B cell (primary cell): Measurements from ENCODE around the gene CR2. TPM values are rescaled to one million over a fixed set of nuclear protein-coding genes. Genes with fewer than 3 reads are reported as not detected.

Experiments
- ATAC-seq: fragments of 200-7000 bp; cut with Tn5 transposase; one replicate; pipeline ENCODE4 v1.10.0; 2021; ENCODE audit warnings: low read depth, mild to moderate bottlenecking, moderate number of reproducible peaks, moderate library complexity
- CTCF ChIA-PET: fragments of 350-600 bp; sonication (Branson Sonifier 250); formaldehyde crosslinking; loops from one replicate; lab custom pipeline; 2021; ENCODE audit warnings: antibody characterized with exemption, inconsistent platforms; lab: Charles Lee
- POLR2A ChIA-PET: fragments of 350-600 bp; sonication (Branson Sonifier 250); formaldehyde crosslinking; loops from one replicate; lab custom pipeline; 2021; ENCODE audit warnings: antibody characterized with exemption; lab: Charles Lee
- DNase-seq: peaks from one replicate; pipeline ENCODE4 v3.0.0; 2013
- H2AFZ ChIP-seq: 2 replicates; pipeline ENCODE4 v1.6.1; 2012; ENCODE audit warnings: mild to moderate bottlenecking, low read depth, low read length; ENCODE audit not compliant: insufficient read depth, poor library complexity, severe bottlenecking
- H3K27ac ChIP-seq, 2 donors: 1 replicate in 1 of 2; 2 replicates in 1 of 2; pipeline ENCODE4 v1.5.1; 2012 to 2013; ENCODE audit warnings: low read length in 2 of 2, mild to moderate bottlenecking in 2 of 2, moderate library complexity in 1 of 2
- H3K27me3 ChIP-seq, 4 experiments: fragments of 200-600 bp in 1 of 4; sonication (generic) in 1 of 4; replicated peaks in 1 of 4; 1 replicate in 2 of 4; 2 replicates in 2 of 4; pipeline versions ENCODE4 v1.6.1 to v1.7.0; 2013 to 2016; ENCODE audit warnings: low read length in 3 of 4, mild to moderate bottlenecking in 2 of 4, mixed read lengths in 1 of 4, moderate library complexity in 1 of 4; ENCODE audit not compliant: insufficient read depth in 4 of 4, control insufficient read depth in 3 of 4; ENCODE audit errors: control extremely low read depth in 1 of 4
- H3K36me3 ChIP-seq, 2 experiments: replicated peaks in 1 of 2; 1 replicate in 1 of 2; 2 replicates in 1 of 2; pipeline versions ENCODE4 v1.6.1 to v1.7.1; 2013; ENCODE audit warnings: low read length in 1 of 2; ENCODE audit not compliant: insufficient read depth in 2 of 2, control insufficient read depth in 1 of 2; ENCODE audit errors: control extremely low read depth in 1 of 2, extremely low read depth in 1 of 2
- H3K4me1 ChIP-seq, 2 donors: fragments of 200-600 bp in 1 of 2; sonication (generic) in 1 of 2; 1 replicate in 1 of 2; 2 replicates in 1 of 2; pipeline versions ENCODE4 v1.5.1 to v1.6.1; 2013 to 2017; ENCODE audit warnings: low read length in 2 of 2; ENCODE audit not compliant: control insufficient read depth in 2 of 2, insufficient read depth in 2 of 2
- H3K4me2 ChIP-seq: replicated peaks from 2 replicates; pipeline ENCODE3; 2012; ENCODE audit warnings: mild to moderate bottlenecking, low read depth, low read length; ENCODE audit not compliant: poor library complexity, severe bottlenecking
- H3K4me3 ChIP-seq, 5 experiments: fragments of 200-600 bp in 1 of 5; sonication (generic) in 1 of 5; 1 replicate in 3 of 5; 2 replicates in 2 of 5; pipeline versions ENCODE4 v1.5.1 to v1.7.0; 2011 to 2016; ENCODE audit warnings: low read length in 4 of 5, mild to moderate bottlenecking in 4 of 5, low read depth in 2 of 5, control low read depth in 1 of 5, moderate library complexity in 1 of 5; ENCODE audit not compliant: insufficient read depth in 1 of 5; ENCODE audit errors: control extremely low read depth in 1 of 5, extremely low read depth in 1 of 5
- H3K79me2 ChIP-seq: fragments of 200-600 bp; sonication (generic); one replicate; pipeline ENCODE4 v1.6.0; 2016; ENCODE audit warnings: low read length; ENCODE audit not compliant: control insufficient read depth, insufficient read depth
- H3K9ac ChIP-seq: fragments of 200-600 bp; sonication (generic); 2 replicates; pipeline ENCODE4 v1.6.1; 2017; ENCODE audit warnings: mild to moderate bottlenecking, low read length, moderate library complexity
- H3K9me3 ChIP-seq, 3 donors: one replicate each; pipeline versions ENCODE4 v1.6.1 to v1.7.1; 2013; ENCODE audit warnings: low read length in 2 of 3; ENCODE audit not compliant: control insufficient read depth in 2 of 3, insufficient read depth in 1 of 3; ENCODE audit errors: control extremely low read depth in 1 of 3
- H4K20me1 ChIP-seq: 2 replicates; pipeline ENCODE4 v1.6.0; 2012; ENCODE audit warnings: mild to moderate bottlenecking, low read length; ENCODE audit not compliant: insufficient read depth, control insufficient read depth, poor library complexity, severe bottlenecking
- H3K27ac Mint-ChIP-seq: one replicate; pipeline ENCODE4 v1.8.0; 2021; ENCODE audit warnings: mixed read lengths
- H3K27me3 Mint-ChIP-seq: one replicate; pipeline ENCODE4 v1.8.0; 2021; ENCODE audit warnings: mixed read lengths
- H3K4me1 Mint-ChIP-seq: one replicate; pipeline ENCODE4 v1.8.0; 2021; ENCODE audit warnings: mixed read lengths
- H3K4me3 Mint-ChIP-seq: one replicate; pipeline ENCODE4 v1.8.0; 2021; ENCODE audit warnings: mixed read lengths
- H3K9me3 Mint-ChIP-seq: one replicate; pipeline ENCODE4 v1.8.0; 2022; ENCODE audit warnings: mixed read lengths; ENCODE audit not compliant: insufficient read depth
- EZH2 ChIP-seq: IDR thresholded peaks from 2 replicates; pipeline ENCODE4 v1.6.1; 2012; ENCODE audit warnings: borderline replicate concordance, low read depth, mild to moderate bottlenecking, moderate library complexity, low read length; ENCODE audit not compliant: insufficient read depth, poor library complexity, severe bottlenecking
- WGBS: methylation state at CpG from one replicate; pipeline ENCODE4 v1.1.5; 2013; ENCODE audit warnings: missing lambda C conversion rate; ENCODE audit not compliant: insufficient coverage; 5-methylcytosine and 5-hydroxymethylcytosine counted together
- intact Hi-C: fragments of 100-400 bp; cut with micrococcal nuclease; formaldehyde crosslinking; loops from one replicate; pipeline ENCODE4 v1.10.0; 2022
- polyA plus RNA-seq: library from polyadenylated mRNA; depleted of rRNA; stranded (reverse); fragments of >200 nt; gene quantifications from 2 replicates; pipeline ENCODE4 v1.2.3, GENCODE V29; 2012
- total RNA-seq, 2 donors: library from RNA; stranded (reverse); fragments of 120-200 nt in 1 of 2; gene quantifications; 1 replicate in 1 of 2; 2 replicates in 1 of 2; pipeline versions ENCODE4 v1.2.3 to v1.2.4, GENCODE V29; 2013 to 2022
- TF ChIP-seq, protein P1 (sequence below): fragments of 200-600 bp; IDR thresholded peaks from one replicate; pipeline ENCODE4 v1.8.0; 2022; ENCODE audit warnings: antibody characterized with exemption, mild to moderate bottlenecking

CR2 gene
- total and polyA plus RNA-seq, 2 donors (not counting 1 experiment from before 2014, with no cell fraction given), result 26.0 to 30.5 TPM

DNA sequence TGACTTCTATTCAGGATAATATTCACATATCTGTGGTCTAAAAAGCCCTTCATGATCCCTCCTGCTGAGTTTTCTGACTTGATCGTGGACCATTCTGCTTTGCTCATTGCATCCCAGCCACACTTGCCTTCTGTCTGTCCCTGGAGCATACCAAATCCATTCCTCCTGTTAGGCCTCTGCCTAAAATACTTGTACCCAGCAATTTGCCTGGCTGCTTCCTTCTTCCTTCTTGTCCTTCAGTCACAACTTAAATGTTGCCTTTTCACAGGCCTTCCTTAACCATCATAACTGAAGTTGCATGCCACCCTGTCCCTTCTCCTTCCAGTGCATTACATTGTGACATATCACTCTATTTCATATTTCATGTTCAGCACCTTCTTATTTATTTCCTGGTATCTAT, 4.3 kb downstream of the CR2 start:
- Histone ChIP-seq H3K27ac (peak overlapping the region; percentile 27 to 82), H3K27me3 (no peaks in the 10 kb centered on the region), H3K4me2 (peak overlapping the region; percentile 89), H3K79me2 (peaks cover 92% of the 10 kb centered on the region), H4K20me1 (no peaks in the 10 kb centered on the region), H3K4me1 (peaks cover 68 to 84% of the 10 kb centered on the region in 2 donors), H3K9ac (no peak overlapping the region), H3K9me3 (no peaks in the 10 kb centered on the region), H3K4me3 (no peak overlapping the region), H3K36me3 (peaks cover 0 to 6% of the 10 kb centered on the region in 2 experiments), H2AFZ (peak overlapping the region; percentile 25)
- ChIA-PET POLR2A (no interaction called here), CTCF (no interaction called here)
- intact Hi-C loops, result no loop called here
- 85% methylated on average over 1 of the region's 1 CpG for WGBS
- Mint-ChIP-seq H3K9me3 (no peaks in the 10 kb centered on the region), H3K4me3 (no peak overlapping the region), H3K27me3 (no peaks in the 10 kb centered on the region), H3K27ac (no peak overlapping the region), H3K4me1 (peaks cover 54% of the 10 kb centered on the region)
- no peak for ATAC-seq
- DNase-seq, result no peak
- TF ChIP-seq EZH2, result no peak
- TF ChIP-seq, protein P1, sequence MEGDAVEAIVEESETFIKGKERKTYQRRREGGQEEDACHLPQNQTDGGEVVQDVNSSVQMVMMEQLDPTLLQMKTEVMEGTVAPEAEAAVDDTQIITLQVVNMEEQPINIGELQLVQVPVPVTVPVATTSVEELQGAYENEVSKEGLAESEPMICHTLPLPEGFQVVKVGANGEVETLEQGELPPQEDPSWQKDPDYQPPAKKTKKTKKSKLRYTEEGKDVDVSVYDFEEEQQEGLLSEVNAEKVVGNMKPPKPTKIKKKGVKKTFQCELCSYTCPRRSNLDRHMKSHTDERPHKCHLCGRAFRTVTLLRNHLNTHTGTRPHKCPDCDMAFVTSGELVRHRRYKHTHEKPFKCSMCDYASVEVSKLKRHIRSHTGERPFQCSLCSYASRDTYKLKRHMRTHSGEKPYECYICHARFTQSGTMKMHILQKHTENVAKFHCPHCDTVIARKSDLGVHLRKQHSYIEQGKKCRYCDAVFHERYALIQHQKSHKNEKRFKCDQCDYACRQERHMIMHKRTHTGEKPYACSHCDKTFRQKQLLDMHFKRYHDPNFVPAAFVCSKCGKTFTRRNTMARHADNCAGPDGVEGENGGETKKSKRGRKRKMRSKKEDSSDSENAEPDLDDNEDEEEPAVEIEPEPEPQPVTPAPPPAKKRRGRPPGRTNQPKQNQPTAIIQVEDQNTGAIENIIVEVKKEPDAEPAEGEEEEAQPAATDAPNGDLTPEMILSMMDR, result no peak

GRCh38 chr1:207459008-207459407, 4.9 kb downstream of the CR2 start:
- DNase-seq (peak; percentile 40), ATAC-seq (no peak)
- Histone ChIP-seq H3K27ac (peak overlapping the region in 1 of 2 donors; percentile 82), H3K4me1 (peaks cover 68 to 82% of the 10 kb centered on the region in 2 donors), H3K9me3 (no peaks in the 10 kb centered on the region), H3K27me3 (no peaks in the 10 kb centered on the region), H2AFZ (no peak overlapping the region), H3K4me2 (peak overlapping the region; percentile 89), H4K20me1 (no peaks in the 10 kb centered on the region), H3K36me3 (peaks cover 0 to 12% of the 10 kb centered on the region in 2 experiments), H3K79me2 (peaks cover 98% of the 10 kb centered on the region), H3K4me3 (no peak overlapping the region), H3K9ac (no peak overlapping the region)
- no peaks in the 10 kb centered on the region for H3K27me3 Mint-ChIP-seq
- H3K27ac Mint-ChIP-seq, result no peak overlapping the region
- peaks cover 57% of the 10 kb centered on the region for H3K4me1 Mint-ChIP-seq
- ChIA-PET CTCF (no interaction called here), POLR2A (no interaction called here)
- no peak overlapping the region for H3K4me3 Mint-ChIP-seq
- TF ChIP-seq, protein P1, result no peak
- TF ChIP-seq EZH2, result no peak
- intact Hi-C loops, result no loop called here
- H3K9me3 Mint-ChIP-seq, result no peaks in the 10 kb centered on the region
- 60% methylated on average over 1 of the region's 2 CpGs for WGBS
